ENCODE results near the gene CCT8.

Gene CCT8

GRCh38 chr21:29073222-29074006, at the start of gene CCT8:
CCT8 (minus strand) TSS chr21:29073648; CDS start chr21:29073590, 58 bp downstream.
- peak; percentile 100 for DNase-seq

- no peak for DNase-seq
Observed at GRCh38 chr21:29121759-29122158, 48.3 kb upstream of the CCT8 start.

GRCh38 chr21:29117372-29117955, 44.0 kb upstream of the CCT8 start:
- no peak for DNase-seq

- no peak for DNase-seq
Observed at GRCh38 chr21:29115899-29116298, 42.5 kb upstream of the CCT8 start.

GRCh38 chr21:29114765-29115500, 41.5 kb upstream of the CCT8 start:
- DNase-seq, result no peak

GRCh38 chr21:29105218-29105617, 31.8 kb upstream of the CCT8 start:
- no peak for DNase-seq

- DNase-seq, result no peak
Observed at GRCh38 chr21:29104239-29104708, 30.8 kb upstream of the CCT8 start.

- no peak for DNase-seq
Observed at GRCh38 chr21:29102791-29103257, 29.4 kb upstream of the CCT8 start.

GRCh38 chr21:29098156-29098555, 24.7 kb upstream of the CCT8 start:
- peak; percentile 18 for DNase-seq

- no peak for DNase-seq
Observed at GRCh38 chr21:29096218-29097015, 23.0 kb upstream of the CCT8 start.

GRCh38 chr21:29092102-29092959, 18.9 kb upstream of the CCT8 start:
- DNase-seq, result no peak

- no peak for DNase-seq
Observed at GRCh38 chr21:29091033-29091432, 17.6 kb upstream of the CCT8 start.

- no peak for DNase-seq
Observed at GRCh38 chr21:29085106-29085752, 11.8 kb upstream of the CCT8 start.

GRCh38 chr21:29084372-29084771, 10.9 kb upstream of the CCT8 start:
- no peak for DNase-seq

GRCh38 chr21:29083306-29083705, 9.9 kb upstream of the CCT8 start:
- no peak for DNase-seq

GRCh38 chr21:29082046-29082815, 8.8 kb upstream of the CCT8 start:
- DNase-seq, result no peak

- DNase-seq, result peak; percentile 46
Observed at GRCh38 chr21:29080454-29080941, 7.0 kb upstream of the CCT8 start.

- DNase-seq, result peak; percentile 90
Observed at GRCh38 chr21:29078869-29079767, 5.7 kb upstream of the CCT8 start.

- DNase-seq, result peak; percentile 79
Observed at GRCh38 chr21:29077651-29078090, 4.2 kb upstream of the CCT8 start.

Measured in hematopoietic multipotent progenitor cell treated with erythropoietin and hydrocortisone succinate and interleukin-3 and kit ligand, for 4 days (in vitro differentiated cells).